Eye (tissue), 1 donor: ENCODE data around the gene ZSWIM4.
"Not testable (repeated sequence)": the region's sequence is repeated elsewhere in the genome, so short reads cannot be mapped to it uniquely, and the experiment has no call there.

ENCODE experiments used
- DNase-seq: peaks from one replicate; pipeline ENCODE4 v3.0.0-alpha.2; 2015

ZSWIM4 gene

GRCh38 chr19:13778847-13779246 is 16.4 kb upstream of the ZSWIM4 start:
- no peak for DNase-seq

GRCh38 chr19:13779794-13780193 is 15.4 kb upstream of the ZSWIM4 start:
- not testable (repeated sequence) for DNase-seq

- peak; percentile 85 for DNase-seq
These were observed 13.7 kb upstream of the ZSWIM4 start for GRCh38 chr19:13781547-13781946.

GRCh38 chr19:13782537-13782936 is 12.7 kb upstream of the ZSWIM4 start:
- DNase-seq = no peak

GRCh38 chr19:13783565-13784500 is 11.4 kb upstream of the ZSWIM4 start:
- DNase-seq = no peak

GRCh38 chr19:13784731-13785452 is 10.4 kb upstream of the ZSWIM4 start:
- DNase-seq = peak; percentile 72

GRCh38 chr19:13788991-13789390 is 6.3 kb upstream of the ZSWIM4 start:
- DNase-seq = no peak

- no peak for DNase-seq
These were observed 4.9 kb upstream of the ZSWIM4 start for GRCh38 chr19:13790354-13790753.

GRCh38 chr19:13793317-13793716 is 1.9 kb upstream of the ZSWIM4 start:
- not testable (repeated sequence) for DNase-seq

GRCh38 chr19:13794398-13794756 is 866 bp upstream of the ZSWIM4 start:
- DNase-seq = peak; percentile 48

- peak; percentile 56 for DNase-seq
These were observed 505 bp downstream of the ZSWIM4 start for GRCh38 chr19:13795595-13796300.

GRCh38 chr19:13796301-13797057 is 1.2 kb downstream of the ZSWIM4 start:
- DNase-seq = peak; percentile 24

GRCh38 chr19:13797058-13797440 is 1.8 kb downstream of the ZSWIM4 start:
- no peak for DNase-seq

- no peak for DNase-seq
These were observed 2.6 kb downstream of the ZSWIM4 start for GRCh38 chr19:13797870-13798269.

GRCh38 chr19:13799669-13800068 is 4.4 kb downstream of the ZSWIM4 start:
- no peak for DNase-seq

GRCh38 chr19:13803038-13803437 is 7.8 kb downstream of the ZSWIM4 start:
- DNase-seq = no peak

GRCh38 chr19:13804830-13805683 is 9.8 kb downstream of the ZSWIM4 start:
- DNase-seq = no peak

- no peak for DNase-seq
These were observed 11.5 kb downstream of the ZSWIM4 start for GRCh38 chr19:13806728-13807127.

GRCh38 chr19:13807421-13808021 is 12.3 kb downstream of the ZSWIM4 start:
- DNase-seq = no peak

GRCh38 chr19:13808856-13809255 is 13.6 kb downstream of the ZSWIM4 start:
- no peak for DNase-seq

GRCh38 chr19:13812544-13812943 is 17.3 kb downstream of the ZSWIM4 start:
- DNase-seq = no peak
